GM18868 (cell line): ENCODE data around the gene SUMF2.
"Not testable (repeated sequence)": the region's sequence is repeated elsewhere in the genome, so short reads cannot be mapped to it uniquely, and the experiment has no call there.

Experiments
- ATAC-seq: cut with Tn5 transposase; IDR thresholded peaks from one replicate; pipeline ENCODE4 v1.9.1; 2021; ENCODE audit warnings: mild to moderate bottlenecking, moderate library complexity; ENCODE audit not compliant: unreplicated experiment

SUMF2 gene

DNA sequence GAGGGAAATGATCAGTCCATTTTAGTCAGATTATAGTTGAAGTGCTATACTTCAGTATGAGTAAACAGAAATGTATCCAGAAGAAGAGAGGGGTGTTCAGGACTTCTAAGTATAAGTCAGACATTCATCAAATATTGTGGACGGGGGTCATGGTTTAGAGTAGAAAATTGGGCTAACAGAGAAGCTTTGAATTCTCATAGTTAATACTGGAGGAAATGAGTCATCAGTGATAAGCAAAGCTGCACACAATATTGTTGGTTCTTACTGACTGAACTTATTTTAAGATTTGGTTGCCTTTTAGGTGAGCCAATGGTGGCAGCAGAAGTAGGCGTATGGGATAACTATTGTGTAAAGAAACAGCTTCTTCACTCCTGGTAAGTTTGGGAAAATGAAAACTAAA, 1.7 kb upstream of the SUMF2 start:
- ATAC-seq, result no peak

DNA sequence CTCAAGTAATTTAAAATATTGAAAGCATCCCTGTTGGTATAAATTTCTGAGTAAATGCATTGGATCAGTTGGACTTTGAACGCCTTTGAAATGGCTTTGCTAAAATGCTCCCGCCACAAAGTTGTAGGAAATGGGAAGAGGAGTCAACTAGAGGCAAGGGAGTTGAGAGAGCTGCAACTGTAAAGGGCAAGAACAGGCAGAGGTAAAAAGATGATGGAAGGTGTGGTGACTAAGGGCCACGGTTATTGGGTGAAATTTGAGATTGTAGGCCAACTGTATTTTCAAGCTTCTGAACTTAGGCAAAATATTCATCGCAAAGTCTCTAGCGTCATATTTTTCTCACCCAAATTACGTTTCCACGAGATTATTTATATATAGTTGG, 595 bp upstream of the SUMF2 start:
- ATAC-seq, result no peak

DNA sequence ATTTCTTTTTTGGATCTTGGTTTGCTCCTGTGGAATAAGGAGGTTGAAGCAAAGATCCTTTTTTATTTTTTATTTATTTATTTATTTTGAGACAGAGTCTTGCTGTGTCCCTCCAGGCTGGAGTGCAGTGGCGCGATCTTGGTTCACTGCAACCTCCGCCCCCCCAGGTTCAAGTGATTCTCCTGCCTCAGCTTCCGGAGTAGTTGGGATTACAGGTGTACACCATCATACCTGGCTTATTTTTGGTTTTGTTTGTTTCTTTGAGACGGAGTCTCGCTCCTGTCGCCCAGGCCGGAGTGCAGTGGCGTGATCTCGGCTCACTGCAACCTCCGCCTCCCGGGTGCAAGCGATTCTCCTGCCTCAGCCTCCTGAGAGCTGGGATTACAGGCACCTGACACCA, 2.3 kb downstream of the SUMF2 start:
- ATAC-seq, result not testable (repeated sequence)

DNA sequence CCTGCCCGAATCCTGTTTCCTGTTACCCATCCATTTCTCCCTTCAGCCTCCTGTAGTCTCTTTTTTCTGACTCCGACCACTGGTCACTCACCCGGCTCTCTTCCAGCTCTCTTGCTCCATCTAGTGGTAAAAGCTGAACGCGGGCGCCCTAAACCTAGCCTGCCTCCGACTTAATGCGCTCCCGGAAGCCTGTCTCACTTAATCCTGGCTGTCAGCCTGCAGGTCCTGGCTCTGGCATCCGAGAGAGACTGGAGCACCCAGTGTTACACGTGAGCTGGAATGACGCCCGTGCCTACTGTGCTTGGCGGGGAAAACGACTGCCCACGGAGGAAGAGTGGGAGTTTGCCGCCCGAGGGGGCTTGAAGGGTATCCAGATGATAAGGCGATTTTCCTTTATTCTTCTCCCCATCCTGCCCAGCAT, 10.3 kb downstream of the SUMF2 start:
- ATAC-seq, result peak; percentile 96

DNA sequence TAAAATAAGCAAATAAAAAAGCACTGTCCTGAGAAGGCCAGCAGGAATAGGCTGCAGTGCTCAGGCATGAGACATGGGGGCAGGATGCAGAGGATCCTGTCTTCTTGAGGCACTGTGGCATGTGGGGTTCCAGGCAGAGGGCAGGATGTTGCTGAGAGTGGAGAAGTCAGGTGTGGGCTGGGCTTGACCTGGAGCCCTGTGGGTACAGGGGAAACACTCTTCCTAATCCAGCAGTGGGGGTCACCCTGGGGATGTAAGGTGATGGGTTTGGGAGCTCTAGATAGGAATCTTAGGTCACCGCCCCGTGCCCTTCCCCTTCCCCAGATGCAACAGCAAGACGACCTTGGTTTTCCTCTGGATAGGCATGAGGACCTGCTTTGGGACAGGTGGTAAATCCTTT, 13.6 kb downstream of the SUMF2 start:
- ATAC-seq, result no peak

DNA sequence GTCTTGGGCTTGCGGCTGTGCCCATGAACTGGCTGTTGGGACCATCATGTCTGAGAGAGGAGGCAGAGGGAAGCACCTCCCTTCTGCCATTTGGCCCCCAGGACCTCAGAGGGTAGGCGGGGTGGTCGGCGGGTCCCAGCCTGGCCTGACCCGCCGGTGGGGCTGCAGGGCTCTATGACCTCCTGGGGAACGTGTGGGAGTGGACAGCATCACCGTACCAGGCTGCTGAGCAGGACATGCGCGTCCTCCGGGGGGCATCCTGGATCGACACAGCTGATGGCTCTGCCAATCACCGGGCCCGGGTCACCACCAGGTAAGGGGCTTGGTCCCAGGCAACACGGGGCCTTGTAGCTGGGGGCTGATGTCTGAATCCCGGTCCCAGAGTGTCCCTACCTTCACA, 14.1 kb downstream of the SUMF2 start:
- no peak for ATAC-seq

DNA sequence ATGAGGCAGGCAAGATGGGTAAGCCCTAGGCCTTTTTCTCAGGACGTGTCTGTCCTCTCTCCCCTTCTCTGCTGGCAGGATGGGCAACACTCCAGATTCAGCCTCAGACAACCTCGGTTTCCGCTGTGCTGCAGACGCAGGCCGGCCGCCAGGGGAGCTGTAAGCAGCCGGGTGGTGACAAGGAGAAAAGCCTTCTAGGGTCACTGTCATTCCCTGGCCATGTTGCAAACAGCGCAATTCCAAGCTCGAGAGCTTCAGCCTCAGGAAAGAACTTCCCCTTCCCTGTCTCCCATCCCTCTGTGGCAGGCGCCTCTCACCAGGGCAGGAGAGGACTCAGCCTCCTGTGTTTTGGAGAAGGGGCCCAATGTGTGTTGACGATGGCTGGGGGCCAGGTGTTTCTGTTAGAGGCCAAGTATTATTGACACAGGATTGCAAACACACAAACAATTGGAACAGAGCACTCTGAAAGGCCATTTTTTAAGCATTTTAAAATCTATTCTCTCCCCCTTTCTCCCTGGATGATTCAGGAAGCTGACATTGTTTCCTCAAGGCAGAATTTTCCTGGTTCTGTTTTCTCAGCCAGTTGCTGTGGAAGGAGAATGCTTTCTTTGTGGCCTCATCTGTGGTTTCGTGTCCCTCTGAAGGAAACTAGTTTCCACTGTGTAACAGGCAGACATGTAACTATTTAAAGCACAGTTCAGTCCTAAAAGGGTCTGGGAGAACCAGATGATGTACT, 15.5 kb downstream of the SUMF2 start:
- no peak for ATAC-seq

DNA sequence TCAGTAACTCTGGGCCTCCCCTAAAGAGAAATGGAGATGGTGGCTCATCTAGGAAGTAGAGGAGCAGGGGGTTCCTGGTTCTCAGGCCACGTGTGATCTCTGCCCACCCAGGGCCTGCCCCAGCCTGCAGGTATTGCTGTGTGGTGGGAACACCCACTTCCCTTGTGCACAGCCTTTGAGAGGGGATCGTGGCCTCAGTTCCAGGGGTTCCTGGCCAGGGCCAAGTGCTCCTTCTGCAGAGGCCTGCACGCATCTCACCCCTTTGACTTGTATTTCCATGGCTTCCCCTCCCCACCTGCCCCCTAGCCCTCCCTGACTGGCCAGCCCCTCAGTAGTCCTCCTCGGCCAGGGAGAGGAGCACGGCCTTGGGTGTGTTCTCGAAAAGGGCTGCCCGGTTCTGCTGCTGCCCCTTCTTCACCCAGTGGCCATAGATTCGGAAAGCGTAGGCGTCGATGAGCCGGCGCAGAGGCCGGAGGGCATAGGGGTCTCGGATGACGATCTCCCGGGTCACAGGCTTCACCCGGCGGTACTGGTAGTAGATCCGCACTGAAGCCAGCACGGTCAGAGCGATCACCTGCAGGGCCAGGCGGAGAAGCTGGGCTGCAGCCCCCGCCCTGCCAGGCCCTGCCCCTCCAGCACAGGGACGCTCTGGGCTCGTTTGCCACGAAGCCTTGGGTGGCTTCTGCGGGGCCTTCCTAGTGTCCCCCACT, 16.8 kb downstream of the SUMF2 start:
- ATAC-seq, result not testable (repeated sequence)

DNA sequence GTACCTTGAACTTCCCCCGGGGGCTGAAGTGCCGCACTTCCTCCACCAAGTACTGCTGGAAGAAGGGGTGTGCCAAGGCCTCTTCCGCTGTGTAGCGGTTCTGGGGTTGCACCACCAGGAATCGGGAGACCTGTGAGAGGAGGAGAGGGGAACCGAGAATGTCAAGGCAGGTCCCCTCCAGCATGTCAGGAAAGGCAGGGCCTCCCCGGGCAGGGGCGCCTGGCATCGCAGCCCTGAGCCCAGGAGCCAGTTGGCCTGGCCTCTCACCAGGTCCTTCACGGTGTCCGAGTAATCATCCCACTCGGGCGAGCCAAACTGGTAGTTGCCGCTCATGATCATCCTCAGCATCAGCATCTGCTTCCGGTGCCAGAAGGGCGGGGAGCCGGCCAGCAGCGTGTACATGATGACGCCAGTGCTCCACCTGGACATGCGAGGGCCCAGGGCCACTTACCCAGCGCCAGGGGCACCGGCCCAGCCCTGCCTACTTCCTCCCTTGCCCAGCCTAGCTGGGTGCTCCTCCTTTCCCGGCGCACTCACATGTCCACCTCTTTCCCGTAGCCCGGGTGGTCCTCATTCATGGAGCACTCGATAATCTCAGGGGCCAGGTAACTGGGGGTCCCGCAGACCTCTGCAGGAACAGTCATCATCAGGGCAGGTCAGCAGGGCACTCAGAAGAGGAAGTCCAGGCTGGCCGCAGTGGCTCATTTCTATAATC, 17.7 kb downstream of the SUMF2 start:
- no peak for ATAC-seq

DNA sequence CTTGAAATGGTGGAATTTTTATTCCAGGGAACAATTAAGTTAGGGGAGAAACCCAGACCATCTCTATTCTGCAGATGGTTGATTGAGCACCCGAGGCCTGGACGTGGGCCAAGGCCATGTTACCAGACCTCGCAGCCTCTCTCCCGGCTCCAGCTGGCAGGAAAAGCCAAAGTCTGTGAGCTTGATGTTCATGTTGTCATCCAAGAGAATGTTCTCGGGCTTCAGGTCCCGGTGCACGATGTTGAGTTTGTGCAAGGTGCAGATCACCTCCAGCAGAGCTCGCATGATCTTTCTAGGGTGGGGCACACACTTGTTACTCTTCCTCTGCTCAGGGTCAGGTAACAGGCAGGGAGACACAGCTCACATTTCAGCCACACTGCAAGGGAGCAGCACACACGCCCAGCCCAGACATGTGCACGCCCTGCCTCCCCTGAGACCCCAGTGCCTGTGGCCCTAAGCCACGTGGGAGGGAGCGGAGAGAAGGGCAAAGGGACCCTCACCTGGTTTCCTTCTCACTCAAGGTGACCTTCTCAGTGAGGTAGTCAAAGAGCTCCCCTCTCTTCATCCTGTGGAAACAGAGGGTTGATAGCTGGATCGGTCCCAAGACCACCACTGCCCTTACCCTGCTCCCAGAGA, 19.2 kb downstream of the SUMF2 start:
- no peak for ATAC-seq

DNA sequence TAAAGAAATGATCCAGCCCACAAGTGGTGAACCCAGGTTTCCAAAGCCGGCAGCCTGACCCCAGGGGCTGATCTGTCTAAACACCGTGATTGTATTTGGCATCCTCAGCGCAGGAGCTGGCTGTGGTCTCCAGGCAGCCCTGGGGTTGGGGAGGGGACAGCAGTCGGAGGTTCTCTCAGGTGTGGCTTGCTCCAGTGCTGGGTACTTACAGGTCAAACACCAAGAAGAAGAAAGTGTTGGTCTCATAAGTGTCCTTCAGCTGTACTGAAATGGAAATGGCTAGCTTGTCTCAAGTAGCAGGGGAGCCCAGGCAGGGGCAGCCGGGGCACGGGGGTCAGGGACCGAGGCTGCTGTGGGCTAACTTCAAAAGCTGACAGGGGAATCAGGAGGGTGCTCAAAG, 22.7 kb downstream of the SUMF2 start:
- no peak for ATAC-seq

DNA sequence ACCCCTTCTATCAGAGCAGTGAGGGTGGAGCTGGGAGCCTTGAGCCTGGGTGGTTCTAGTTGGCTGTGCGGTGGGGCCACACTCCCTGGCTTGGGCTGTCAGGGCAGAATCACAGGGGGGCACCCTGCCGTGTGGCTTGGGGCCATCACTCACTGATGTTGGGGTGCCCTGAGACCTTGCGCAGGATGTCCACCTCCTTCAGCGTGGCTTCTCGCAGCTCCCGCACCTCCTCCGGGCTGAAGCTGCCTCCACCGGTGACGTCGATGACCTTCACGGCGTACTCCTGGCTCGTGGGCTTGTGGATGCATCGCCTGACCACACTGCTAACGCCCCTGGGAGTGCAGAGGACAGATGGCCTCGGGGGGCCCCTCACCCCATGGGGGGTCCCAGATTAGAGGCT, 23.4 kb downstream of the SUMF2 start:
- ATAC-seq, result no peak

DNA sequence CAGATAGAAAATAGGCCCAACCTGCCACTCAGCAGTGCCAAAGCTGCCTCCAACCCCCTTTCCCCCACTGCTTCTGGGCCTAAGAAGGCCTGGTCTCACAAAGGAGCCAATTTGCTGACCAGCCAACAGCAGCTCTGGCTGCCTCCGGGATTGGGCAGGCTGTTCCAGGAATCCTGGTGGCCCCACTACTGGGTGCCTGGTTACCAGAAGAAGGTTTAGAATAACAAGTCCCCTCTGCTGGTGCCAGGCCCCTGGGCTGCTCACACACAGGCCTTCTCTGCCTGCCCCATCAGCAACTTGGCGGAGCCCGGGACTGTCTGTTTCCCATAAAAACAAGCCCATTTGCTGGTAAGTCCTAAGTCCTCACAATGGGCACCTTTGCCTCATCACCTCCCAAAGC, 27.5 kb downstream of the SUMF2 start:
- no peak for ATAC-seq

DNA sequence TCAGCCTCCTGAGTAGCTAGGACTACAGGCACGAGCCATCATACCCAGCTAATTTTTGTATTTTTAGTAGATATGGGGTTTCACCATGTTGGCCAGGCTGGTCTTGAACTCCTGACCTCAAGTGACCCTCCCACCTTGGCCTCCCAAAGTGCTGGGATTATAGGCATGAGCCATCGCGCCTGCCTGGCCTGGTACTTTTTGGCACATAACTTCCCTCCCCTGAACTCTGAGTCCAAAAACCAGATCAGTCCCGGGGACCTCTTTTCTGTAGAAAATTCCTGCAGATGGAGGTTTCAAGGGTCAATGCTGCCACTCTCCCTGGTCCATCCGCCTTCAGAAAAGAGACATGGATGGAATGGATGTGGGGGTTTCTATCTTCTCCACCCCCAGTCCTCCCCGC, 28.3 kb downstream of the SUMF2 start:
- not testable (repeated sequence) for ATAC-seq

DNA sequence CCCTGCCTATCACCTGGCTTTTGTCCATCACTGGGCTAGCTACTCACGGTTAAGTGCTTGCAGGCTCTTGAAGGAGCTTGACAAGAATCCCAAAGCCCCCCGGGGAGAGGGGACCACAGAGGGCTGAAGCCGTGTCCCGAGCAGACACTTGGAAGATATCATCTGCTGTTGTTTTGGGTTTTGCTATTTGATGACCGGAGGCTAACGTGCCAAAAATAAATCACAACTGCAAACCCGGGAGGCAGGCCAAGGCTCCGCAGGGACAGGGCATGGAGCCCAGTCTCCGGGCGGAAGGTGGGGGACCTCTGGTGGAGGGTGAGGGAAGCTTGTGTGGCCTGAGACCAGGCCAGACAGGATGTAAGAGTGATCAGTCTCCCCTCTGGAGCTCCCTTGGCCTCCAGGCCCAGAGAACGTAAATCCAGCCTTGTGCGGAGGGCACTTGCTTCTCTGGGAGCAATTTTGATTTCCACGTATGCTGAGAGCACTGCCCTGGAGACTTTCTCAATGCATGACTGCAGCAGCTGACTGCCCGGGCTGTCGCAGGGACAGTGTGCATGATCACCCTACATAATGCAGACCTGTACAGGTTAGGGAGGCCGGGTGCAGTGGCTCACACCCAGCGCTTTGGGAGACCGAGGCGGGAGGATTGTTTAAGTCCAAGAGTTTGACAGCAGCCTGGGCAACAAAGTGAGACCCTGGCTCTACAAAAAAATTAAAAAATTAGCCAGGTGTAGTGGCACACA, 28.9 kb downstream of the SUMF2 start, which contains the start of gene PHKG1:
Gene PHKG1, minus strand, starts transcription at position 164 of the 743 bp plus-strand sequence. CDS start 4,011 bp downstream, outside the sequence.
- no peak for ATAC-seq

DNA sequence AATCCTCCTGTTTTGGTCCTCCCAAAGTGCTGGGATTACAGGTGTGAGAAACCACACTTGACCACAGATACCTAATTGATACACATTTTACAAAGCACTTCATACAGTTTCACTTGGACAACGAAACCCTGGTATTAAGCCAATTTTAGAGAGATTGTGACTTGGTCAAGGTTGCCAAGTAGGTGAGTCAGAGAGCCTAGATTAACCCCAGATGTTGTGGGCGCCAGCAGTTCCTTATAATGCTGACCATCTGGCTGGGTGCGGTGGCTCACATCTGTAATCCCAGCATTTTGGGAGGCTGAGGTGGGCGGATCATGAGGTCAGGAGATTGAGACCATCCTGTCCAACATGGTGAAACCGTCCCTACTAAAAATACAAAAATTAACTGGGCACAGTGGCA, 33.6 kb downstream of the SUMF2 start:
- ATAC-seq, result no peak

DNA sequence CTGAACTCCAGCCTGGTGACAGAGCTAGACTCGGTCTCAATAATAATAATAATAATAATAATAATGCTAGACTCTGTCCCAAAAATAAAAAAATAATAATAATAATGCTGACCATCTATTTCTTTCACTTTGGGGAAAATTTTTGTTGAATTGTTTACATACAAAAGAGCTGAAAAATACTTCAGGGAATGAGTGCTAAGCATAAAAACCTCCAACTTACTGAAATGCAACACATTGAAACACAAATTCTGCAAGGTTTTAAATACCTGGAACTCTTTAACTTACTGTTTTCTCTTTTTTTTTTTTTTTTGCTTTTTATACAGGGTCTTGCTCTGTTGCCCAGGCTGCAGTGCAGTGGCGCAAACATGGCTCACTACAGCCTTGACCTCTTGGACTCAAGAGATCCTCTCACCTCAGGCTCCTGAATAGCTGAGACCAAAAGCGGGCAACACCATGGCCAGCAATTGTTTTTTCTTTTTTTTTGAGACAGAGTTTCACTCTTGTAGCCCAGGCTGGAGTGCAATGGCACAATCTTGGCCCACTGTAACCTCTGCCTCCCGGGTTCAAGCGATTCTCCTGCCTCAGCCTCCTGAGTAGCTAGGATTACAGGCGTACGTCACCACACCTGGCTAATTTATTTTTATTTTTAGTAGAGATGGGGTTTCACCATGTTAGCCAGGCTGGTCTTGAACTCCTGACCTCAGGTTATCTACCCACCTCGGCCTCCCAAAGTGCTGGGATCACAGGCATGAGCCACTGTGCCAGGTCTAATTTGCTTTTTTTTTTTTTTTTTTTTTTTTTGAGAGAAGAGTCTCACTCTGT, 34.3 kb downstream of the SUMF2 start:
- not testable (repeated sequence) for ATAC-seq

DNA sequence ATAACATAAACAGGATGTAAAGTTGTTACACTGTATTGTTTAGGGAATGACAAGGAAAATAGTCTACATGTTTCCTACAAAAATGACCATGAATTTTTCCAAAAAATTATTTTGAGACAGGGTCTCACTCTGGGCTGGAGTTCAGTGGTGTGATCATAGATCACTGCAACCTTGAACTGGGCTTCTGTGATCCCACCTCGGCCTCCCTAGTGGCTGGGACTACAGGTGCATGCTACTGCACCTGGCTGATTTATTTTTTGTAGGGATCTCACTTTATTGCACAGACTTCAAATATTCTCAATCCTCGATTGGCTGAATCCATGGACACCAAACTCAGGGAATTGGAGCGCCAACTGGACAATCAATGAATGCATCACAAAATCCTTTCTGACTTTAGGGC, 35.6 kb downstream of the SUMF2 start:
- ATAC-seq, result no peak

DNA sequence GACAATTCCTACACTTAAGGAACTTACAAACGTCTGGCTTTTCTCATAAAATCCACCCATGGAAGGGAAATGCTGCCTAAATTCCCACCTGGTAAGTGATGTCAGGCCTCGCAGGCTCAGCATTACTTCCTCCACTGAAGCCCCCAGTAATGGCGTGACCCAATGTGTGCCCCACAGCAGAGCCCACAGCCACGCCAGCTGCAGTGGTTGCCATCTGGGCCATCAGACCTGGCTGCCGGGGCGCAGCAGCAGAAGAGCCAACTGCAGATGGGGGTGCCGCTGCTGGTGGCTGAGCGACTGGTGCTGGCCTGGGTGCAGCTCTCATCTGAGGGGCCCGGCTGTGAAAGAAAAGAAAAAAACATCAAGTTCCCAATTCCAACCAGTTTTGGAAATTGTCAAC, 40.1 kb downstream of the SUMF2 start:
- not testable (repeated sequence) for ATAC-seq

DNA sequence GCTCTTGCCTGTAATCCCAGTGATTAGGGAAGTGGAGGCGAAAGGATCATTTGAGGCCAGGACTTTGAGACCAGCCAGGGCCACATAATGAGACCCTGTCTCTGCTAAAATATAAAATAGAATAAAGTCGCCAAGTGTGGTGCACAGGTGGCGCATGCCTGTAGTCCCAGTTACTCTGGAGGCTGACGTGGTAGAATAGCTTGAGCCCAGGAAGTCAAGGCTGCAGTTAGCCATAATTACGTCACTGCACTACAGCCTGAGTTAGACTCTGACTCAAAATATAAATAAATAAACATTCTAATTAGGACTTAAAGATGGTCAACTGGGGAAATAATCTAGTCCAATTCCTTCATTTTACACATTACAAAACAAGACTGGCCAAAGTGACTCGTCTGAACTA, 41.4 kb downstream of the SUMF2 start:
- ATAC-seq, result peak; percentile 21
